Heart left ventricle (tissue), 13 donors: ENCODE measurements around the gene ADCY9.

Source experiments
- POLR2A ChIP-seq, 2 donors: fragments of 450-650 bp; IDR thresholded peaks; one replicate each; pipeline ENCODE4 v1.6.1; 2017; ENCODE audit warnings: antibody characterized with exemption in 2 of 2, mild to moderate bottlenecking in 2 of 2, moderate library complexity in 2 of 2
- TF ChIP-seq, protein P1 (sequence below), 12 donors: fragments of 200-600 bp; sonication (generic) in 4 of 12; IDR thresholded peaks; one replicate each; pipeline versions ENCODE4 v1.5.0 to v1.8.0; 2018 to 2022; ENCODE audit warnings: antibody characterized with exemption in 12 of 12, mild to moderate bottlenecking in 5 of 12
- donor health status: ischemic (EF 13 %, LVEDD 7.1; RV severe dilation, severe dysfunction).
- donor health status: DM: no; HTN: yes; CAD: no.
- donor health status: DM: no; HTN: no; CAD: no.
- donor health status: ischemic (EF 25% LVEDD 6.9; RV normal size, moderate dysfunction).
- donor health status: ischemic (EF 25% LVEDD 5.7; RV mildly dilated, moderate dysfunction).
- donor health status: ischemic (EF 35%, LVEDD 5.7; RV mildly dilated, moderate dysfunction).
- donor health status: nonischemic (EF 11% LVEDD 7.7; RV severe dilation, severe dysfunction).
- donor health status: DM: yes; HTN: yes; CAD: no.
- donor health status: PGD.
- donor health status: ischemic (EF 29% LVEDD 5.4; RV normal size, mild dysfunction).
- donor health status: nonischemic (EF 23%, LVEDD 6.1; RV moderate dilation, normal function).

DNA sequence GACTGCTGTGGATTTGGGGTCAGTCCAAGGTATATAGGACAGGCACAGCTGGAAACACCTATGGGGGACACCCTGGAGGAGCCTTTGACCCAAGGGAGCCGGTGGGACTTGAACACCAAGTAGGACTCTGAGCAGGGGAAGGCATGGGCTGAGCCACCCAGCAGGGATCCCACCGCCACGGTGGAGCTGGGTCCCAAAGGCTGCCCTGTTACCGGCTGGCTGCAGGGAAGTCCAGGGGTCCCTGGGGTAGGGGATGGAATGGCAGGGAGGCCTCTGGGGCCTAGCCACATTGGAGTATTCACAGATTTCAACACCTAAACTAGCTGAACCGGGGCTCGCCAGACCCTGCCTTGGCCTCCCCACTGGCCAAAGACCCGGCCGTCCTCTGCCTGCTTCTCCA, 196.0 kb downstream of the ADCY9 start:
- TF ChIP-seq, protein P1, sequence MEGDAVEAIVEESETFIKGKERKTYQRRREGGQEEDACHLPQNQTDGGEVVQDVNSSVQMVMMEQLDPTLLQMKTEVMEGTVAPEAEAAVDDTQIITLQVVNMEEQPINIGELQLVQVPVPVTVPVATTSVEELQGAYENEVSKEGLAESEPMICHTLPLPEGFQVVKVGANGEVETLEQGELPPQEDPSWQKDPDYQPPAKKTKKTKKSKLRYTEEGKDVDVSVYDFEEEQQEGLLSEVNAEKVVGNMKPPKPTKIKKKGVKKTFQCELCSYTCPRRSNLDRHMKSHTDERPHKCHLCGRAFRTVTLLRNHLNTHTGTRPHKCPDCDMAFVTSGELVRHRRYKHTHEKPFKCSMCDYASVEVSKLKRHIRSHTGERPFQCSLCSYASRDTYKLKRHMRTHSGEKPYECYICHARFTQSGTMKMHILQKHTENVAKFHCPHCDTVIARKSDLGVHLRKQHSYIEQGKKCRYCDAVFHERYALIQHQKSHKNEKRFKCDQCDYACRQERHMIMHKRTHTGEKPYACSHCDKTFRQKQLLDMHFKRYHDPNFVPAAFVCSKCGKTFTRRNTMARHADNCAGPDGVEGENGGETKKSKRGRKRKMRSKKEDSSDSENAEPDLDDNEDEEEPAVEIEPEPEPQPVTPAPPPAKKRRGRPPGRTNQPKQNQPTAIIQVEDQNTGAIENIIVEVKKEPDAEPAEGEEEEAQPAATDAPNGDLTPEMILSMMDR (IDR thresholded peaks at IDR 0.05), result no peak
- TF ChIP-seq POLR2A (IDR thresholded peaks at IDR 0.05), result no peak
